HEK293 (cell line): Measurements from ENCODE around the gene HDDC3.

Experiments
- CTCF ChIA-PET: fragments of 350-600 bp; formaldehyde crosslinking; extraction: SDS; loops from one replicate; lab custom pipeline; 2021; ENCODE audit warnings: antibody characterized with exemption; lab: Yijun Ruan, JAX
- POLR2A ChIA-PET: fragments of 300-600 bp; formaldehyde crosslinking; extraction: SDS; loops from one replicate; lab custom pipeline; 2020; ENCODE audit warnings: antibody characterized with exemption, inconsistent platforms; lab: Yijun Ruan, JAX
- H3K27ac ChIP-seq: fragments of 200-500 bp; sonication (Bioruptor generic); 2 replicates; pipeline ENCODE4 v1.5.1; 2014; ENCODE audit warnings: low read depth, low read length, control low read depth, inconsistent platforms; ENCODE audit errors: extremely low read depth
- H3K36me3 ChIP-seq, 2 experiments: fragments of 200-500 bp in 1 of 2; sonication (Bioruptor generic) in 1 of 2; 1 replicate in 1 of 2; 2 replicates in 1 of 2; pipeline ENCODE4 v1.5.1; 2014 to 2017; ENCODE audit warnings: inconsistent platforms in 2 of 2, low read length in 2 of 2; ENCODE audit not compliant: control insufficient read depth in 2 of 2, insufficient read depth in 1 of 2
- H3K4me1 ChIP-seq: fragments of 200-500 bp; sonication (Bioruptor generic); 2 replicates; pipeline ENCODE4 v1.5.1; 2014; ENCODE audit warnings: mild to moderate bottlenecking, low read length, inconsistent platforms; ENCODE audit not compliant: control insufficient read depth, insufficient read depth
- H3K4me3 ChIP-seq: 2 replicates; pipeline ENCODE4 v1.5.1; 2011; ENCODE audit warnings: low read depth, mild to moderate bottlenecking, control low read depth, low read length, moderate library complexity
- H3K9me3 ChIP-seq: fragments of 200-500 bp; sonication (Bioruptor generic); 2 replicates; pipeline ENCODE4 v1.5.1; 2014; ENCODE audit warnings: low read depth, low read length, inconsistent platforms; ENCODE audit not compliant: control insufficient read depth, insufficient read depth
- GLIS2 ChIP-seq: fragments of 450-650 bp; formaldehyde crosslinking; IDR thresholded peaks from 2 replicates; pipeline ENCODE4 v1.5.1; 2016; ENCODE audit warnings: missing biosample characterization, missing genetic modification characterization
- HOXC10 ChIP-seq: sonication (generic); formaldehyde crosslinking; IDR thresholded peaks from 2 replicates; pipeline ENCODE4 v1.8.1; 2023; ENCODE audit warnings: mild to moderate bottlenecking, missing genetic modification reagents
- REPIN1 ChIP-seq: fragments of 450-650 bp; formaldehyde crosslinking; IDR thresholded peaks from 2 replicates; pipeline ENCODE4 v1.5.1; 2017; ENCODE audit warnings: missing biosample characterization, missing genetic modification characterization, low read depth
- SCRT2 ChIP-seq: fragments of 450-650 bp; formaldehyde crosslinking; IDR thresholded peaks from 2 replicates; pipeline ENCODE4 v1.5.1; 2016; ENCODE audit warnings: missing biosample characterization, missing genetic modification characterization
- YY2 ChIP-seq: fragments of 450-650 bp; formaldehyde crosslinking; IDR thresholded peaks from 2 replicates; pipeline ENCODE4 v1.5.1; 2016; ENCODE audit warnings: missing biosample characterization, missing genetic modification characterization
- ZBTB21 ChIP-seq: fragments of 450-650 bp; formaldehyde crosslinking; IDR thresholded peaks from 2 replicates; pipeline ENCODE4 v1.5.1; 2017; ENCODE audit warnings: missing biosample characterization, missing genetic modification characterization
- ZNF112 ChIP-seq: fragments of 450-650 bp; formaldehyde crosslinking; IDR thresholded peaks from 2 replicates; pipeline ENCODE4 v1.5.0; 2017; ENCODE audit warnings: missing biosample characterization, missing genetic modification characterization
- ZNF366 ChIP-seq: fragments of 450-650 bp; formaldehyde crosslinking; conservative IDR thresholded peaks from 2 replicates; pipeline ENCODE4 v1.5.1; 2016; ENCODE audit warnings: missing biosample characterization, missing genetic modification characterization
- ZNF394 ChIP-seq: fragments of 450-650 bp; formaldehyde crosslinking; IDR thresholded peaks from 2 replicates; pipeline ENCODE4 v1.5.1; 2016; ENCODE audit warnings: missing biosample characterization, missing genetic modification characterization, mild to moderate bottlenecking, moderate library complexity, borderline replicate concordance
- ZNF514 ChIP-seq: fragments of 450-650 bp; formaldehyde crosslinking; IDR thresholded peaks from 2 replicates; pipeline ENCODE4 v1.5.1; 2016; ENCODE audit warnings: missing biosample characterization, missing genetic modification characterization
- ZNF548 ChIP-seq: fragments of 450-650 bp; formaldehyde crosslinking; IDR thresholded peaks from 2 replicates; pipeline ENCODE4 v1.5.1; 2016; ENCODE audit warnings: missing biosample characterization, missing genetic modification characterization
- ZNF600 ChIP-seq: fragments of 450-650 bp; formaldehyde crosslinking; IDR thresholded peaks from 2 replicates; pipeline ENCODE4 v1.5.1; 2016; ENCODE audit warnings: missing biosample characterization, missing genetic modification characterization
- ZNF624 ChIP-seq: fragments of 450-650 bp; formaldehyde crosslinking; IDR thresholded peaks from 2 replicates; pipeline ENCODE4 v1.5.1; 2017; ENCODE audit warnings: missing biosample characterization, missing genetic modification characterization
- ZNF701 ChIP-seq: fragments of 450-650 bp; formaldehyde crosslinking; IDR thresholded peaks from 2 replicates; pipeline ENCODE4 v1.5.1; 2016; ENCODE audit warnings: missing biosample characterization, missing genetic modification characterization
- TF ChIP-seq, protein P1 (sequence below): fragments of 450-650 bp; formaldehyde crosslinking; IDR thresholded peaks from 2 replicates; pipeline ENCODE4 v1.5.1; 2016; ENCODE audit warnings: missing biosample characterization, missing genetic modification characterization, borderline replicate concordance
- TF ChIP-seq, protein P2 (sequence below): fragments of 450-650 bp; formaldehyde crosslinking; IDR thresholded peaks from 2 replicates; pipeline ENCODE4 v1.5.1; 2016; ENCODE audit warnings: missing biosample characterization, missing genetic modification characterization
- TF ChIP-seq, protein P3 (sequence below): fragments of 450-650 bp; formaldehyde crosslinking; IDR thresholded peaks from 2 replicates; pipeline ENCODE4 v1.5.1; 2016; ENCODE audit warnings: missing biosample characterization, missing genetic modification characterization
- TF ChIP-seq, protein P4 (sequence below): fragments of 450-650 bp; formaldehyde crosslinking; conservative IDR thresholded peaks from 2 replicates; pipeline ENCODE4 v1.5.1; 2016; ENCODE audit warnings: low read depth, missing biosample characterization, missing genetic modification characterization

Gene HDDC3

DNA sequence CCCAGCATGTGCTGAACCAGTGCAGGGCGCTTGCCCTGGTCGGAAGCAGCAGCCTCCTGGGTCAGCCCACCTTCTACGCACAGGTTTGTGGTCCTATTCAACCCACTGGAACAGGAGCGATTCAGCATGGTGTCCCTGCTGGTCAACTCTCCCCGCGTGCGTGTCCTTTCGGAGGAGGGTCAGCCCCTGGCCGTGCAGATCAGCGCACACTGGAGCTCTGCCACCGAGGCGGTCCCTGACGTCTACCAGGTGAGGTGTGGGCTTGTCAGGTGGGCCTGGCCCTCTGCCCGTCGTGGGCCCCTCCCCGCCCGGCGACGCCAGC, 21.1 kb downstream of the HDDC3 start:
- Histone ChIP-seq H3K4me1 (no peaks in the 10 kb centered on the region), H3K27ac (no peak overlapping the region), H3K4me3 (no peak overlapping the region), H3K9me3 (no peaks in the 10 kb centered on the region), H3K36me3 (peaks cover 19 to 92% of the 10 kb centered on the region in 2 experiments)
- CTCF ChIA-PET, result interaction anchor here (1.9 kb wide), 1 partner anchor 21 kb away, joined by 4 read pairs; the partner anchor contains the start of gene HDDC3
- TF ChIP-seq ZNF366 (tag by site-specific recombination) (no peak), YY2 (tag by site-specific recombination) (no peak), ZNF701 (tag by site-specific recombination) (no peak), ZNF514 (tag by site-specific recombination) (no peak), ZNF112 (tag by site-specific recombination) (no peak), ZNF600 (no peak), ZNF394 (tag by site-specific recombination) (no peak), SCRT2 (tag by site-specific recombination) (no peak), ZNF548 (tag by site-specific recombination) (no peak), ZNF624 (tag by site-specific recombination) (no peak)
- TF ChIP-seq, protein P1, sequence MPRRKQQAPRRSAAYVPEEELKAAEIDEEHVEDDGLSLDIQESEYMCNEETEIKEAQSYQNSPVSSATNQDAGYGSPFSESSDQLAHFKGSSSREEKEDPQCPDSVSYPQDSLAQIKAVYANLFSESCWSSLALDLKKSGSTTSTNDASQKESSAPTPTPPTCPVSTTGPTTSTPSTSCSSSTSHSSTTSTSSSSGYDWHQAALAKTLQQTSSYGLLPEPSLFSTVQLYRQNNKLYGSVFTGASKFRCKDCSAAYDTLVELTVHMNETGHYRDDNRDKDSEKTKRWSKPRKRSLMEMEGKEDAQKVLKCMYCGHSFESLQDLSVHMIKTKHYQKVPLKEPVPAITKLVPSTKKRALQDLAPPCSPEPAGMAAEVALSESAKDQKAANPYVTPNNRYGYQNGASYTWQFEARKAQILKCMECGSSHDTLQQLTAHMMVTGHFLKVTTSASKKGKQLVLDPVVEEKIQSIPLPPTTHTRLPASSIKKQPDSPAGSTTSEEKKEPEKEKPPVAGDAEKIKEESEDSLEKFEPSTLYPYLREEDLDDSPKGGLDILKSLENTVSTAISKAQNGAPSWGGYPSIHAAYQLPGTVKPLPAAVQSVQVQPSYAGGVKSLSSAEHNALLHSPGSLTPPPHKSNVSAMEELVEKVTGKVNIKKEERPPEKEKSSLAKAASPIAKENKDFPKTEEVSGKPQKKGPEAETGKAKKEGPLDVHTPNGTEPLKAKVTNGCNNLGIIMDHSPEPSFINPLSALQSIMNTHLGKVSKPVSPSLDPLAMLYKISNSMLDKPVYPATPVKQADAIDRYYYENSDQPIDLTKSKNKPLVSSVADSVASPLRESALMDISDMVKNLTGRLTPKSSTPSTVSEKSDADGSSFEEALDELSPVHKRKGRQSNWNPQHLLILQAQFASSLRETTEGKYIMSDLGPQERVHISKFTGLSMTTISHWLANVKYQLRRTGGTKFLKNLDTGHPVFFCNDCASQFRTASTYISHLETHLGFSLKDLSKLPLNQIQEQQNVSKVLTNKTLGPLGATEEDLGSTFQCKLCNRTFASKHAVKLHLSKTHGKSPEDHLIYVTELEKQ (tag by site-specific recombination), result no peak
- TF ChIP-seq, protein P2, sequence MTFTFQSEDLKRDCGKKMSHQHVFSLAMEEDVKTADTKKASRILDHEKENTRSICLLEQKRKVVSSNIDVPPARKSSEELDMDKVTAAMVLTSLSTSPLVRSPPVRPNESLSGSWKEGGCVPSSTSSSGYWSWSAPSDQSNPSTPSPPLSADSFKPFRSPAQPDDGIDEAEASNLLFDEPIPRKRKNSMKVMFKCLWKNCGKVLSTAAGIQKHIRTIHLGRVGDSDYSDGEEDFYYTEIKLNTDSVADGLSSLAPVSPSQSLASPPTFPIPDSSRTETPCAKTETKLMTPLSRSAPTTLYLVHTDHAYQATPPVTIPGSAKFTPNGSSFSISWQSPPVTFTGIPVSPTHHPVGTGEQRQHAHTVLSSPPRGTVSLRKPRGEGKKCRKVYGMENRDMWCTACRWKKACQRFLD (tag by site-specific recombination), result no peak
- POLR2A ChIA-PET, result interaction anchor here (1.4 kb wide), 1 partner anchor 9 kb away, joined by 4 read pairs; no protein-coding TSS in a partner anchor

DNA sequence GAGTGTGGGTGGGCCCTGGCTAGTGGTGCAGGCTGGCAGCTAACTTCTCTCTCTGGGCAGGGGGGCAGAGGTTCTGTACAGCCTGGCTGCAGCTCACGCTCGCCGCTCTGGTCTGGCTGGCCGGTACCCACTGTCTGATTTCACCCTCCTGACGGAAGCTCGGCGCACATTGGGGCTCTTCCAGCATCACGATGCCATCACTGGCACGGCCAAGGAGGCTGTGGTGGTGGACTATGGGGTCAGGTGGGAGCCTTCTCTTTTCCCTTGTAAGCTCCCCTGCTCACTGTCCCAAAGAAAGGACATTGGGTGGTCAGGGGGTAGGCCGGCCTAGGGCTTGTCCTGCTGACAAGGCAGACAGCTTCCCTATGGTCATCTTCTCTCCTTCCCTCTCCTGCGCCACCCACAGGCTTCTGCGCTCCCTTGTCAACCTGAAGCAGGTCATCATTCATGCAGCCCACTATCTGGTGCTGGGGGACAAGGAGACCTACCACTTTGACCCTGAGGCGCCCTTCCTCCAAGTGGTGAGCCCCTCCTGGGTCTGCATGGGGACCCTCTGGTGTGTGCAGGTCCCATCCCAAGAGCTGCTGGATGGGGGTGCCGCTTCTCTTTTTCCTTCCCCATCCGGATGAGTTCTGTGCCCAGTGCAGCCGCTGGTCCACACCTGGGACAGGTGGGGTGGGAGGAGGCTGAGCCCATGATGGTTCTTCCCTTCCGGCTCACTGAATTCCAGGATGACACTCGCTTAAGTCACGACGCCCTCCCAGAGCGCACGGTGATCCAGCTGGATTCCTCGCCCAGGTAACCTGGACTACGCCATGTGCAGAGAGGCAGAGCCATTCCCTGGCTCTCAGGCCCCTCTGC, 21.7 kb downstream of the HDDC3 start:
- TF ChIP-seq GLIS2 (tag by site-specific recombination), result no peak
- TF ChIP-seq HOXC10 (CRISPR knock-in tag), result no peak
- TF ChIP-seq, protein P3, sequence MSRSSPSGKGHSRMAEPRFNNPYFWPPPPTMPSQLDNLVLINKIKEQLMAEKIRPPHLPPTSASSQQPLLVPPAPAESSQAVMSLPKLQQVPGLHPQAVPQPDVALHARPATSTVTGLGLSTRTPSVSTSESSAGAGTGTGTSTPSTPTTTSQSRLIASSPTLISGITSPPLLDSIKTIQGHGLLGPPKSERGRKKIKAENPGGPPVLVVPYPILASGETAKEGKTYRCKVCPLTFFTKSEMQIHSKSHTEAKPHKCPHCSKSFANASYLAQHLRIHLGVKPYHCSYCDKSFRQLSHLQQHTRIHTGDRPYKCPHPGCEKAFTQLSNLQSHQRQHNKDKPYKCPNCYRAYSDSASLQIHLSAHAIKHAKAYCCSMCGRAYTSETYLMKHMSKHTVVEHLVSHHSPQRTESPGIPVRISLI (tag by site-specific recombination), result no peak
- no peak for TF ChIP-seq ZBTB21
- no peak for TF ChIP-seq REPIN1
- TF ChIP-seq, protein P4, sequence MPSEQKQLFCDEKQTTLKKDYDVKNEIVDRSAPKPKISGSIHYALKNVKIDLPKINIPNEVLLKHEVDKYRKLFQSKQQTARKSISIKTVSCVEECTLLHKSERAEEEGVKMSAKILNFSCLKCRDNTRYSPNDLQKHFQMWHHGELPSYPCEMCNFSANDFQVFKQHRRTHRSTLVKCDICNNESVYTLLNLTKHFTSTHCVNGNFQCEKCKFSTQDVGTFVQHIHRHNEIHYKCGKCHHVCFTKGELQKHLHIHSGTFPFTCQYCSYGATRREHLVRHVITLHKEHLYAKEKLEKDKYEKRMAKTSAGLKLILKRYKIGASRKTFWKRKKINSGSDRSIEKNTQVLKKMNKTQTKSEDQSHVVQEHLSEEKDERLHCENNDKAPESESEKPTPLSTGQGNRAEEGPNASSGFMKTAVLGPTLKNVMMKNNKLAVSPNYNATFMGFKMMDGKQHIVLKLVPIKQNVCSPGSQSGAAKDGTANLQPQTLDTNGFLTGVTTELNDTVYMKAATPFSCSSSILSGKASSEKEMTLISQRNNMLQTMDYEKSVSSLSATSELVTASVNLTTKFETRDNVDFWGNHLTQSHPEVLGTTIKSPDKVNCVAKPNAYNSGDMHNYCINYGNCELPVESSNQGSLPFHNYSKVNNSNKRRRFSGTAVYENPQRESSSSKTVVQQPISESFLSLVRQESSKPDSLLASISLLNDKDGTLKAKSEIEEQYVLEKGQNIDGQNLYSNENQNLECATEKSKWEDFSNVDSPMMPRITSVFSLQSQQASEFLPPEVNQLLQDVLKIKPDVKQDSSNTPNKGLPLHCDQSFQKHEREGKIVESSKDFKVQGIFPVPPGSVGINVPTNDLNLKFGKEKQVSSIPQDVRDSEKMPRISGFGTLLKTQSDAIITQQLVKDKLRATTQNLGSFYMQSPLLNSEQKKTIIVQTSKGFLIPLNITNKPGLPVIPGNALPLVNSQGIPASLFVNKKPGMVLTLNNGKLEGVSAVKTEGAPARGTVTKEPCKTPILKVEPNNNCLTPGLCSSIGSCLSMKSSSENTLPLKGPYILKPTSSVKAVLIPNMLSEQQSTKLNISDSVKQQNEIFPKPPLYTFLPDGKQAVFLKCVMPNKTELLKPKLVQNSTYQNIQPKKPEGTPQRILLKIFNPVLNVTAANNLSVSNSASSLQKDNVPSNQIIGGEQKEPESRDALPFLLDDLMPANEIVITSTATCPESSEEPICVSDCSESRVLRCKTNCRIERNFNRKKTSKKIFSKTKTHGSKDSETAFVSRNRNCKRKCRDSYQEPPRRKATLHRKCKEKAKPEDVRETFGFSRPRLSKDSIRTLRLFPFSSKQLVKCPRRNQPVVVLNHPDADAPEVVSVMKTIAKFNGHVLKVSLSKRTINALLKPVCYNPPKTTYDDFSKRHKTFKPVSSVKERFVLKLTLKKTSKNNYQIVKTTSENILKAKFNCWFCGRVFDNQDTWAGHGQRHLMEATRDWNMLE (tag by site-specific recombination), result no peak
- H3K9me3 ChIP-seq, result no peaks in the 10 kb centered on the region
- no peak overlapping the region for H3K4me3 ChIP-seq
- no peak overlapping the region for H3K27ac ChIP-seq
- H3K36me3 ChIP-seq, result peaks cover 25 to 92% of the 10 kb centered on the region in 2 experiments
- no peaks in the 10 kb centered on the region for H3K4me1 ChIP-seq
- ChIA-PET POLR2A (interaction anchor here (1.0 to 1.4 kb wide), 2 partner anchors 8 kb away, joined by 4 read pairs; no protein-coding TSS in a partner anchor), CTCF (interaction anchor here (0.7 to 1.9 kb wide), 4 partner anchors 15 to 25 kb away, joined by 4 to 5 read pairs (median 4); partner anchors contain the start of gene HDDC3)
